PFSK-1 (cell line): ENCODE data around the gene EPB41L4A.

Experiments
- FOXP2 ChIP-seq: optimal IDR thresholded peaks from 2 replicates; pipeline ENCODE3; 2011; ENCODE audit warnings: borderline replicate concordance, control low read depth, inconsistent platforms; ENCODE audit not compliant: insufficient read depth; ENCODE audit errors: extremely low read length, extremely low read depth
- POLR2AphosphoS5 ChIP-seq: IDR thresholded peaks from 2 replicates; pipeline ENCODE4 v1.6.1; 2012; ENCODE audit warnings: low read depth, mild to moderate bottlenecking, control low read depth, low read length, moderate library complexity
- SIN3A ChIP-seq: IDR thresholded peaks from 2 replicates; pipeline ENCODE4 v1.6.1; 2012; ENCODE audit warnings: mild to moderate bottlenecking, low read length, moderate library complexity, borderline replicate concordance; ENCODE audit not compliant: insufficient read depth
- TAF1 ChIP-seq: IDR thresholded peaks from 2 replicates; pipeline ENCODE4 v1.6.1; 2012; ENCODE audit warnings: low read length, control low read depth, borderline replicate concordance; ENCODE audit not compliant: insufficient read depth
- TF ChIP-seq, protein P1 (sequence below), 2 experiments: IDR thresholded peaks; 2 replicates each; pipeline versions ENCODE4 v1.6.1 to v1.8.0; 2011 to 2012; ENCODE audit warnings: low read depth in 2 of 2, low read length in 2 of 2, control low read depth in 1 of 2, inconsistent platforms in 1 of 2, mild to moderate bottlenecking in 1 of 2, moderate library complexity in 1 of 2; ENCODE audit not compliant: insufficient read depth in 1 of 2

Gene EPB41L4A

DNA sequence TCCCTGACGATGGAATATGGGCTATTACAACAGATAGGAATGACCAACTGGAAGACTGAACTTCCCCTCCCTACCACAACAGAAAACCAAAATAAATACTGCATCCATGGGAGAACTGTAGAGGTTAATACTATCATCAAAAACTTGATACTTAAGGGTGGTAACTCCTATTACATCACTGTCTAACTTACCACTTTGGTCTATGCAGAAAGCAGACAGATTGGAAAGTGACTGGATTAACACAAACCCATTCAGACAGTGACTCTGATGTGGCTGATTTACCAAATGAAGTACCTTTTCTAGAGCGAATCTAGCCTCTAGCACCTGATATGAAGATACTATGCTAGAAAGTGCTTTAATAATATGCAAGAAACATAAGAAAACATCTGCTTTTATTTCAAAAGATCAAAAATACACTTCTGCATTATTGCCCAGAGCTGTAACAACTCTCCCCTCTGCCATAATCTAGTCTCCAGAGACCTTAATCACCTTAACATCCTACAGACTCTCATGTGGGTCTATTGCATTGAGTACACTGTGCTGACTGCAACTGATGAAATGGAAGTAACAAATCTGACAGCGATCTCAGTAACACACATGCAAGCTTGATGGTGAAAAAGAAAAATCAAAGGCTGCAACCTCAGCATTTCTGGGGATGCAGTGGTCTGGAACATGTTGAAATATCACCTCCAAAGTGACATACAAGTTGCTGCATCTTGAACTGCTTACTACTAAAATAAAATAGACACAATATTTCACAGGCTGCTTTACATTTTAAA, 62.7 kb downstream of the EPB41L4A start:
- TF ChIP-seq, protein P1, sequence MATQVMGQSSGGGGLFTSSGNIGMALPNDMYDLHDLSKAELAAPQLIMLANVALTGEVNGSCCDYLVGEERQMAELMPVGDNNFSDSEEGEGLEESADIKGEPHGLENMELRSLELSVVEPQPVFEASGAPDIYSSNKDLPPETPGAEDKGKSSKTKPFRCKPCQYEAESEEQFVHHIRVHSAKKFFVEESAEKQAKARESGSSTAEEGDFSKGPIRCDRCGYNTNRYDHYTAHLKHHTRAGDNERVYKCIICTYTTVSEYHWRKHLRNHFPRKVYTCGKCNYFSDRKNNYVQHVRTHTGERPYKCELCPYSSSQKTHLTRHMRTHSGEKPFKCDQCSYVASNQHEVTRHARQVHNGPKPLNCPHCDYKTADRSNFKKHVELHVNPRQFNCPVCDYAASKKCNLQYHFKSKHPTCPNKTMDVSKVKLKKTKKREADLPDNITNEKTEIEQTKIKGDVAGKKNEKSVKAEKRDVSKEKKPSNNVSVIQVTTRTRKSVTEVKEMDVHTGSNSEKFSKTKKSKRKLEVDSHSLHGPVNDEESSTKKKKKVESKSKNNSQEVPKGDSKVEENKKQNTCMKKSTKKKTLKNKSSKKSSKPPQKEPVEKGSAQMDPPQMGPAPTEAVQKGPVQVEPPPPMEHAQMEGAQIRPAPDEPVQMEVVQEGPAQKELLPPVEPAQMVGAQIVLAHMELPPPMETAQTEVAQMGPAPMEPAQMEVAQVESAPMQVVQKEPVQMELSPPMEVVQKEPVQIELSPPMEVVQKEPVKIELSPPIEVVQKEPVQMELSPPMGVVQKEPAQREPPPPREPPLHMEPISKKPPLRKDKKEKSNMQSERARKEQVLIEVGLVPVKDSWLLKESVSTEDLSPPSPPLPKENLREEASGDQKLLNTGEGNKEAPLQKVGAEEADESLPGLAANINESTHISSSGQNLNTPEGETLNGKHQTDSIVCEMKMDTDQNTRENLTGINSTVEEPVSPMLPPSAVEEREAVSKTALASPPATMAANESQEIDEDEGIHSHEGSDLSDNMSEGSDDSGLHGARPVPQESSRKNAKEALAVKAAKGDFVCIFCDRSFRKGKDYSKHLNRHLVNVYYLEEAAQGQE (IDR thresholded peaks at IDR 0.05; ENCODE audit: insufficient read depth in 1 of 2, low read depth in 2 of 2, low read length in 2 of 2), result no peak
- TF ChIP-seq POLR2AphosphoS5 (no peak), FOXP2 (no peak), TAF1 (no peak), SIN3A (no peak)

DNA sequence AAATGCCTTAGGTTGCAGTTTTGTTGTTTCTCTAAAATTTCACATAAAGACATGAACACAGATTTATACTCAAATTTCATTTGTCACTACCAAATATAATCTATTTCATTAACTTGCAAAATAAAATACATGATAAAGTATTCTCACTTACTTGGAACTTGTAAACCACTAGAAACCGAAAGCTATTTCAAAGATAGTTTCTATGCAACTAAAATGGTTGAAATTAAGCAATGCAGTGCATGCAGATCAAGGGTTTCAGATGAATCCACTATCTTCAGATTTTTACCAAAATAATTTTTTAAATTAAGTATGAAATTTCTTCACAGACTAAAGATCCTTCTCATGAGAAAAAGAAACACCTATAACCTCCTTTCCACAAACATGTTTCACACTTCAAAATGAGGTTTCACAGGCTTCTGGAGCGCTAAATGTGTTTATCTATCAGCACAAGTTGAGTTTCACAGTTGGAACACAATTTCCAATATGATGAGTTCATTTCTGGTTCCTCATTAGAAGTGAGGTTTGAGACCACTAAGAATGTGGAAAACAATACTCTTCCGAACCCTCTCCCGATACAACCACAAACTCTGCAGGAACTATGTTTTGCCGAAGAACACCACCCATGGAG, 63.9 kb downstream of the EPB41L4A start:
- no peak for TF ChIP-seq FOXP2
- TF ChIP-seq SIN3A, result no peak
- TF ChIP-seq, protein P1 (IDR thresholded peaks at IDR 0.05; ENCODE audit: insufficient read depth in 1 of 2, low read depth in 2 of 2, low read length in 2 of 2), result no peak

DNA sequence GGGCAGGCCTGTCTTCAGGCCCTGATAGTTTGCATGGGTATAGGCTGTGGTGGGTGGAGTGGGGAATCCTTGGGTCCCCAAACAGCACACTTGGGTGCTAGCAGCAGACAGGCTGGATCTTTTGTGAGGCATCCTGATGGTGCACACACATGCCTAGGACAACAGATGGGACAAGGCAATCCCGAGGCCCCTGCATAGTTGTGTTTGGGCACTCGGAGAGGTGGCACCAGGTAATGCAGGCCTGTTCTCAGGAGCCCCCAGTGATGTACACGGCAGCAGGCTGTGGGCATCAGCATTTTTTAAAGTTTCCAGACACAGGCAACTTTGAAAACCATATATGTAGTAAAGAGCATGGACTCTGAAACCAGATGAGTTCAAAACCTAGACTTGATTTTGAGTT, 65.4 kb downstream of the EPB41L4A start:
- no peak for TF ChIP-seq POLR2AphosphoS5
- TF ChIP-seq, protein P1 (IDR thresholded peaks at IDR 0.05; ENCODE audit: insufficient read depth in 1 of 2, low read depth in 2 of 2, low read length in 2 of 2), result no peak
- TF ChIP-seq FOXP2, result no peak
- TF ChIP-seq SIN3A, result no peak
- TF ChIP-seq TAF1, result no peak

DNA sequence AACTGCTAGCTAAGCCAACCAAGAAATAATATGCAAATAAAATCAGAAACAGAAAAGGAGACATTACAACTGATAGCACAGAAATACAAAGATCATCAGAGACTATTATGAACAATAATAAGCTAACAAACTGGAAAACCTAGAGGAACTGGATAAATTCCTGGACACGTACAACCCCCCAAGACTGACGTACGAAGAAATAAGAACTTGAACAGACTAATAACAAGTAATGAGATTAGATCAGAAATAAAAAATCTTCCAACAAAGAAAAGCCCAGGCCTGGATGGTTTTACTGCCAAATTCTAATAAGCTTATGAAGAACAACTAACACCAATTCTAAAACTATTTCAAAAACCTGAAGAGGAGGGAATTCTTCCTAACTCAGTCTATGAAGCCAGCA, 67.9 kb downstream of the EPB41L4A start:
- TF ChIP-seq POLR2AphosphoS5 (no peak), FOXP2 (no peak), SIN3A (no peak), TAF1 (no peak)
- TF ChIP-seq, protein P1 (IDR thresholded peaks at IDR 0.05; ENCODE audit: insufficient read depth in 1 of 2, low read depth in 2 of 2, low read length in 2 of 2), result no peak
